Middle frontal gyrus (tissue), 1 donor: Measurements from ENCODE around the gene STK39.
"Not testable (repeated sequence)": the region's sequence is repeated elsewhere in the genome, so short reads cannot be mapped to it uniquely, and the experiment has no call there.

ENCODE experiments used
- DNase-seq: peaks from one replicate; pipeline ENCODE4 v3.0.0-alpha.2; 2015; ENCODE audit warnings: low spot score; ENCODE audit errors: extremely low spot score

The STK39 gene

GRCh38 chr2:168138374-168138773 lies 109.0 kb downstream of the STK39 start:
- DNase-seq, result no peak

GRCh38 chr2:168137510-168138180 lies 109.8 kb downstream of the STK39 start:
- DNase-seq, result no peak

DNA sequence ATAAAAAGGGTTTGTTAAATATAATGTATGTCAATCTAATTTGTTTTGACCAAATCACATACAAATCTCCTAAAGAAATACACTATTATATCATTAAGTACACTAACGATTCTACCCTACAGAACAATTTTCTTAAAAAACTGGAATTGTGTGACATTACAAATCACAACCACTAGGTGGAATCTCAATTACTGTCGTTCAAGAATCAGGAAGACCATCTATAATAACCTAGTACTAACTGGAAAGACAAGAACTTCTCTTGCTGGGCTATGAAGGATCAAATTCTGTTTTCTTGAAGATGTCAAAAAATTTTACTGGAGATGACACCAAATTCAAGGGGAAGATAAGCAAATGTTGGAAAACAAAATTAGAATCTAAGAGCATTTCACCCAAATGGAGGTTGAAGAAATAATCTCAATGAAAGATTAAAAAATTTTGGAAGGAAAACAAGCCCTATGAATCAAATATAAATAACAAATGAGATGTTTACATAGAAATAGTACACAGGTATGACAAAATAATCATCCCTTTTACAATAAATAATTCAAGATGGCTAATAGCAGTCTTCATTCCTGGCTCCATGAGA lies 110.9 kb downstream of the STK39 start:
- no peak for DNase-seq

GRCh38 chr2:168135630-168136029 lies 111.8 kb downstream of the STK39 start:
- DNase-seq, result no peak

DNA sequence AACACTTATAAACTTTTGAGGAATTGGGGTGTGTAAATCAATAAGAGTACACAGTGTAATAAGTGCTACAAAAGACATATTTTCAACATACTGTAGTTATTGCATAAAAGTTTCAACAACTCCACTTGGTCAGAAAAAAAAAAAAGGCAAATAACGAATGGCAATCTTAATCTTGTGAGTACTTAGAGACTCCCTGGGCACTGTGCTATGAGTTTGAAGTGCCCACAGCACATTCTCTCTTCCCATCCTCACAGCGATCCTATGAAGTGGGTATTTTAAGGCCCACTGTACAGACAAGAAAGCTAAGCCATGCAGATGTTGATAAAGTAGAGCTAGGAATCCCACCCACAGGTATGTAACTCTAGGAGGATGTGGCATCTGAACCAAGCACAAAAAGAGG lies 112.3 kb downstream of the STK39 start:
- DNase-seq, result no peak

DNA sequence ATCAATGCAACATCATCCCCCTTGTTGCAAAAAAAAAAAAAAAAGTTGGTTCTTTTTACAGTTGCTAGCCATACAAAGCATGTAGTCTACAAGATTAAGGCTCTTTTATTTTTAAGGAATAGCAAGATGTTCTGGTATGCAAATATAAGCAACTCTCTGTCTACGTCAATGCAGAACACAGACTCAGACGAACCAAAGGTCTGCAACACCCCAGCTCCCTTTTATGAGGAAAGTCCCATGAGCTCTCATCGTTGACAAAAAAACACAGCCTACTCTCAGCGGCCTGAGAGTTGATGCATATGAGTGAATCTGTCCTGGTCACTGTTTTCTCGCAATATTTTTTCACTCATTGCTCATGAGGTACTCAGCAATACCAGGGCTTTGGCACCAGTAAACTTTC lies 112.9 kb downstream of the STK39 start:
- DNase-seq, result no peak

GRCh38 chr2:168132389-168132788 lies 115.0 kb downstream of the STK39 start:
- DNase-seq, result no peak

DNA sequence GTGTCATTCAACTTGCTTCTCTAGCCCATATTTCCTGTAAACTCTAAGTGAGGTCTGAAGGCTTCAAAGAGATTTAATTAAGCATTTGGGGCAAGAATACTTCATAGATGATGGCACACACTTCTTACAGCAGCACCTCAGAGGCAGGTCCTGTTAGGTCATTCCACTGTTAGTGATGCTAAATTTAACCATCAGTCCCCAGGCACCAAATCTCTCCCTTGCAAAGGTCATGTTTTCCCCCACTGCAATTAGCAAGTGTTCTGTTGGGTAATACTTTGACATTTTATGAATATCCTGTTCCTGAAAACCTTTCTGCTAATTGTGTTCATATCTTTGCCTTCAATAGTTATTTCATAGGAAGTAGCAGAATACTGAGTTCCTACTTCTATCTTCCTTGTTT lies 117.0 kb downstream of the STK39 start:
- DNase-seq, result no peak

DNA sequence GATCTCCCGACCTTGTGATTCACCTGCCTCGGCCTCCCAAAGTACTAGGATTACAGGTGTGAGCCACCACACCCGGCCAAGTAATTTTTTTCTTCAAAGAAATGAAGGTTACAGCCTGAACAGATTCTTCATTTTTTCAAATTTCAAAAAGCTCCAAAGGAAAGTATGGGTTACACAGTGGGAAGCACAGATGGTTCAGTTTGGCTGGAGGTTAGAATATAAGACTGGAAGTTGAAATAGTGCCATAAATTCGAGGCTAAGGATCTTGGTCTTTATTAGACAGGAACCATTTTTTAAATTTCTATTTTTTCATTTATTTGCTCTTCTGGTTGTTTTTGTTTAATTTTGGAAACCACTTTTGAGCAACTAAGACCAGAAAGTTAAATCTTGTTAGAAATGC lies 120.0 kb downstream of the STK39 start:
- no peak for DNase-seq

DNA sequence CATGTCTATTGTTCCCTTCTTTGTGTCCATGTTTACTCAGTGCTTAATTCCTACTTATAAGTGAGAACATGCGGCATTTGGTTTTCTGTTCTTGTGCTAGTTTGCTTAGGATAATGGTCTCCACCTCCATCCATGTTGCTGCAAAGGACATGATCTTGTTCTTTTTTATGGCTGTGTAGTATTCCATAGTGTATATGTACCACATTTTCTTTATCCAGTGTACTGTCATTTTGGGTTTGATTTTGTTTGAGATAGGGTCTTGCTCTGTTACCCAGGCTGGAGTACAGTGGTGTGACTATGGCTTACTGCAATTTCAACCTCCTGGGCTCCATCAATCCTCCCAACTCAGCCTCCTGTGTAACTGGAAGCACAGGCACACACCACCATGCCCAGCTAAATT lies 125.2 kb downstream of the STK39 start:
- DNase-seq, result not testable (repeated sequence)

DNA sequence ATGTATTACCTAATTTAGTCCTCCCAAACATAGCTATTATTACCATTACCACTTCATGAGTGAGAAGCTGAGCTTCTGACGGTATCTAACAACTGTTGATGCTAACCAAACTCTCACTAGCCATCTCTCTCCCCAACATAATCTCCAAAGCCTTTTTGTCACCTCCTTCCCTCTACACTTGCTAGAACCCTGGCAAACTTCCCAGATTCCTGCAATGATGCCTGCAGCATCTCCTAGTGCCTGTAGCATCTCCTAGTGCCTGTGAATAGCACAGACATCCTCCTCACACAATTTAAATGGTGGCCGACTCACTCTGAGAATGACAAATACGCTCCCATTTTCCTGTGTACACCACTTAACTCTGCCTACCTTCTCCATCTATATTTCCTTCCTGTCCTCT lies 126.7 kb downstream of the STK39 start:
- DNase-seq, result no peak

DNA sequence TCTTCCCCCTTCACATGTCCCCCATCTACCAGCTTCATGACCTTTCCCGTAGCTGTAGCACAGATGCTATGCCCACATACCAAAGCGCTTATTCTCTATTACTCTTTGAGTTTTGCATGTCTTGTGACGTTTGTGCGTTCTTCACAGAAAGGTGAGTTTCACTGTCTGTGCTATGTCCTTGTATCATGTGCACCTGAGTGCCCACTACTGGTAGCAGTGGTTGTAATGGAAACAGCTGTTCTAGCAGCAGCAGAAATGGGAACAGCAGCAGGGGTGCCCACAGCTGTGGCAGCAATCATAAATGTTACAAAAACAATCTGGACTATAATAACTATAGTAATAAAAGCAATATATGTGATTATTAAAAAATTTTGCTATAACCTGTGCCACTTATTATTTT lies 127.1 kb downstream of the STK39 start:
- DNase-seq, result no peak

GRCh38 chr2:168119515-168120141 lies 127.8 kb downstream of the STK39 start:
- DNase-seq, result no peak

DNA sequence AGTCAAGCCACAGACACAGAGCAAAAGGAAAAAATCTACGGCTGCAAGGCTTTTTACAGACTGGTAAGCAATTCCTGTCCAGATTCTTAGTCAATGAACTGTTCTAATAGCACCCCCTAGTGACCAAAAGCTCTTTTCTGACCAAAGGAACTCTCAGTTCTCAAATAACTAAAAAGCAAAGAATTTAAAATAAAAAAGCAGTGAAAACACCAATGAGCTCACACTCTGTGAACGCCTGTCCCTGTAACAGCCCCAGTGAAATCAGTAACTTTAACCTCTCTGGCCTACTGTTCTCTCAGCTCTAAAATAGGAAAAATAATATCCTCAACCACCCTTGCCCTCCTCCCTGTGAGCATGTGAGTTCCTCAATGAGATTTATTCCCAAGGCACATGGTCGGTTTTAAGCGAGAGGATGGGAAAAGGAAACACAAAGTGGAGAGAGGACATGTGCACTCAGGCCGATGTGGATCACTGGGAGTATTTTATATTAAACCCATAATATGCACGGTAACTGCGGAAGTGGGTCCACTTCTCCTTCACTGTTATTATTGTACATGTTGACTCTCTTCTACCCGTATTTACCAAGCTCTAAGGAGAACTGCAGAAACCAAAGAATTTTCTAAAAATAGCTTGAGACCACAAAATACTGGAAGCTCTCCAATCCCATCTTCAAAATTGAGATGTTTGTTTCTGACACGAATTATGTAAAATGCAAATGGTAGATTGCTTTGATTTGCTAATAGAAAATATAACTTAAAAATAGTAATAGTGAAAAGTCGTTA lies 128.5 kb downstream of the STK39 start:
- DNase-seq, result peak; percentile 72

DNA sequence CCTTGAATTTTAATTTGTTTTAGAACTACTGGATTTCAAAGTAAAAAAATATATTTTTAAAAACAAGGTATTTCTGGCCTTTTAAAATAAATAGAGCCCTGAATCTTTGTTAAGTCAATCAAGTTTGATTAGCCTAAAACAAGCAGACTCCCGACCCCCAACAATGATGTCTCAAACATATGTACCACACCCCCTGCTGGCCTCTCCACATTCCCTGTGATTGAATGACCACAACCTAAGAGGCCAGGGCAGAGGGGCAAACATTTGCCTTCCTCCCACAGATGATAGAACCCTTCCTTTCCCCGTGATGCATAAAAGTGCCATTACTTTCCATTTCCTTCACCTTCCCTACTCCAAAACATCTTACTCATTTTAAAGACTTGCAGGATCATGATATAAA lies 130.9 kb downstream of the STK39 start:
- no peak for DNase-seq

- no peak for DNase-seq
These were observed 132.8 kb downstream of the STK39 start for GRCh38 chr2:168114619-168115018.

DNA sequence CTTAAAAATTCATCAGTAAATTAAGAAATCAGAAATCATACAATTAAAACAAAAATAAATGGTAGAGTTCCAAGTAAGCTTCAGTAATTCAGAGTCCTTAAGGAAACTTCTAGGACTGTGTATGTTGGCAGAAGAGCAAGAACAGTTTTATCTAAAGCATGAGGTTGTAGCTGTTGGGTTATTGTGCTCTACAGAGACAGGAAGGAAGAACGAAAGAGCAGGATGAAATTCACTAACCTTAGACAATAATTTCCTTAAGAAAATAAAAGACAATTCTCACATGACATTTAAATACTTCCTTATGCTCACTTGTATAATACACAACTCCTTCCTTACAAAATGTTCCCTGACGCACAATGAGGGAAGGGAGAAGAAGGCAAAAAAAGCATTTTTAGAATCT lies 133.4 kb downstream of the STK39 start:
- no peak for DNase-seq

GRCh38 chr2:168107322-168107721 lies 140.1 kb downstream of the STK39 start:
- DNase-seq, result no peak

- no peak for DNase-seq
These were observed 142.2 kb downstream of the STK39 start for GRCh38 chr2:168105127-168105683.

GRCh38 chr2:168097431-168097830 lies 150.0 kb downstream of the STK39 start:
- no peak for DNase-seq

DNA sequence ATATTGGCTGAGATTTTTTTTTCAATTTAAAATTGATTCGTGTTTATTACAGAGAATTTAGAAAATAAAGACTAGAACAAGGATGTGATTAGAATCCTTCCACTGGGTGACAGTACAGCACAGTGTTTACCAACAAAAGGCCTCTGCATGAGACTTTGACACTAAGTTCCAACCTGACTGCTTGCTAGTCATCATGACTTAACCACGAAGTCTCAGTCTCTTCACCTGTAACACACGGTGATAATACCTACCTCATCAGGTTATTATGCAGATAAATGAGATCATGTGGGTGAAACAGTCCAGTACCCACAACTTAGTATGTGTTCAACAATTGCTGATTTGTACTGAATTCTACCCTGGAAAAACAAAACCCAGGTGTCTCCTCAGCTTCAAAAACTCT lies 151.2 kb downstream of the STK39 start:
- DNase-seq, result no peak

GRCh38 chr2:168091986-168092385 lies 155.4 kb downstream of the STK39 start:
- no peak for DNase-seq
